GM20000 (cell line): ENCODE data around the gene HIPK2.

Experiments used
- DNase-seq: peaks from one replicate; pipeline ENCODE4 v3.0.0; 2012; ENCODE audit warnings: low spot score
- CTCF ChIP-seq: IDR thresholded peaks from 2 replicates; pipeline ENCODE4 v1.5.1; 2012; ENCODE audit warnings: mild to moderate bottlenecking, control low read depth; ENCODE audit errors: extremely low read depth, missing control alignments

The HIPK2 gene

GRCh38 chr7:139594911-139595476 lies 182.8 kb downstream of the HIPK2 start:
- no peak for TF ChIP-seq CTCF
- no peak for DNase-seq

- TF ChIP-seq CTCF = no peak
Observed at GRCh38 chr7:139594090-139594489, 183.7 kb downstream of the HIPK2 start.

GRCh38 chr7:139592801-139593461 lies 184.9 kb downstream of the HIPK2 start:
- no peak for DNase-seq
- no peak for TF ChIP-seq CTCF

More at GRCh38 chr7:139594090-139594489, 183.7 kb downstream of the HIPK2 start:
- DNase-seq = no peak

- no peak for TF ChIP-seq CTCF
- DNase-seq = no peak
Observed at GRCh38 chr7:139591550-139592195, 186.1 kb downstream of the HIPK2 start.

GRCh38 chr7:139589474-139589873 lies 188.3 kb downstream of the HIPK2 start:
- no peak for TF ChIP-seq CTCF
- DNase-seq = no peak

DNA sequence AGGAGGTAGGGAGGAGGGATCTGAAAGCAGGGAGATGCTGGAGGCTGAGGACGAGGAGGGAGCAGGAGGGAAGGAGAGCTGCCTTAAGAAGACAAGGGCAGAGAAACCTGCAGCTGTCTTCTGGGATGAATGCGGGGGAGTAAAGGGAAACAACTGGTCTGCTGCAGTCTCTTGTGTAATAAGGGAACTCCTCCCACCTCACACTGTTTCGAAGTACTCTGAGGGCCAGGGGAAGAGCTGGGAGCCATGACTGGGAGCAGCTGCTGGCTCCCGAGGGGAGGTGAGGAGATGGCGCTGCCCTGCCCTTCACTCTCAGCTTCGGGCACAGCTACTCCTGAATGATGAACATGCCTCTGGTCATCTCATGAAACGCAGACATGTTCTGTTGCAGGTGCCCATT lies 189.2 kb downstream of the HIPK2 start:
- no peak for TF ChIP-seq CTCF
- DNase-seq = no peak

GRCh38 chr7:139587535-139587934 lies 190.3 kb downstream of the HIPK2 start:
- DNase-seq = no peak
- TF ChIP-seq CTCF = no peak
